Uterus (tissue), 4 donors: ENCODE results near the gene STMND1. TPM values are rescaled to one million over a fixed set of nuclear protein-coding genes. Genes with fewer than 3 reads are reported as not detected.

ENCODE experiments used
- DNase-seq, 2 donors: peaks; one replicate each; pipeline ENCODE4 v3.0.0-alpha.2; 2019 to 2020
- H3K27ac ChIP-seq, 2 donors: fragments of 200-600 bp; sonication (generic); 1 replicate in 1 of 2; 2 replicates in 1 of 2; pipeline ENCODE4 v1.5.1; 2016 to 2018
- H3K27me3 ChIP-seq, 2 donors: fragments of 200-600 bp; sonication (generic); one replicate each; pipeline ENCODE4 v1.5.1; 2018 to 2019; ENCODE audit warnings: control low read depth in 1 of 2
- H3K36me3 ChIP-seq, 2 donors: fragments of 200-600 bp; sonication (generic); one replicate each; pipeline ENCODE4 v1.5.1; 2019; ENCODE audit warnings: control low read depth in 1 of 2
- H3K4me1 ChIP-seq, 2 donors: fragments of 200-600 bp; sonication (generic); one replicate each; pipeline ENCODE4 v1.5.1; 2018 to 2019; ENCODE audit warnings: control low read depth in 1 of 2
- H3K4me3 ChIP-seq, 2 donors: fragments of 200-600 bp; sonication (generic); 1 replicate in 1 of 2; 2 replicates in 1 of 2; pipeline ENCODE4 v1.5.1; 2018 to 2019; ENCODE audit warnings: mild to moderate bottlenecking in 1 of 2
- H3K9me3 ChIP-seq, 2 donors: fragments of 200-600 bp; sonication (generic); one replicate each; pipeline ENCODE4 v1.5.1; 2019; ENCODE audit warnings: control low read depth in 1 of 2
- POLR2A ChIP-seq, 2 donors: fragments of 450-650 bp; IDR thresholded peaks; one replicate each; pipeline ENCODE4 v1.6.1; 2016; ENCODE audit warnings: antibody characterized with exemption in 2 of 2, mild to moderate bottlenecking in 1 of 2, moderate library complexity in 1 of 2
- intact Hi-C: fragments of 100-400 bp; cut with DNase I; formaldehyde crosslinking; loops from one replicate; pipeline ENCODE4 v1.15.1; 2023; ENCODE audit warnings: low total_unique reads
- total RNA-seq, 4 donors: library from RNA; depleted of rRNA in 3 of 4; stranded (reverse); fragments of >200 nt in 3 of 4; gene quantifications; one replicate each; pipeline versions ENCODE4 v1.1.0 to v1.2.4, GENCODE V29; 2014 to 2023
- TF ChIP-seq, protein P1 (sequence below), 4 experiments: fragments of 200-600 bp in 2 of 4; fragments of 450-650 bp in 2 of 4; sonication (generic) in 2 of 4; IDR thresholded peaks; one replicate each; pipeline ENCODE4 v1.5.1; 2016 to 2019; ENCODE audit warnings: antibody characterized with exemption in 4 of 4, mild to moderate bottlenecking in 2 of 4, moderate library complexity in 1 of 4
- donor health status: DM: yes; HTN: yes; CAD: no.

The STMND1 gene
- total RNA-seq, 4 donors from 2014 or later: 1.4 TPM; not detected in 3

DNA sequence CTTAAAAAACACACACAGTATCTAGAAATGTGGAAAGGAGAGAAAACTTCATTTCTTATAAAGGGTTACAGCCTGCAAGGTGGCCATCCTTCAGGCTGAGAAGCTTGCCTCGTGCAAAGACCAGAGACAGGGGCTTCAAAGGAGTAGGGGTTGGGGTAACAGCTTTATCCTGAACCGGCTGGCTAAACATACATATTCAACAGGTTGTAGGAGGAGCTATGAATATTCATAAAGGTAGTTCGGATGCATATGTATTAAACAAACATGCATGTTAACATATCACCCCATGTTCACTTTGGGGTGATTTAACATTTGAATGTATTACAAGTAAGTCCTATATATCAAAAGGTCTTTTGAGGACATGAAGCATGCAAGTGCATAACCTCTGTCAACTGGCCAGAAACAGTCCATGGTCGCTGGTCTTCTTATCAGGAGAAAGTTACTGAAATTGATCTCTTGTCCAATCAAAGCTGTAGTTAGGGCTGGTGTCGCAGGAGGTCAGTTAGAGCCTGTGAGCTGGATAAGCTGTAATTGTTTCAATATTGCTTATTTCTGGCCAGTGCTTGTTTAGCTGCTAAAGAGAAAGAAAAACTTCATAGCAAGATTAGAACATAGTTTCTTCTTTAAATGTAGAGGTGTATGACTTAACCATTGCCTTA lies 2.3 kb upstream of the STMND1 start:
- no peak overlapping the region for H3K27ac ChIP-seq
- no peak overlapping the region for H3K4me3 ChIP-seq
- no peaks in the 10 kb centered on the region for H3K36me3 ChIP-seq
- intact Hi-C loops: no loop called here
- H3K4me1 ChIP-seq: no peaks in the 10 kb centered on the region
- TF ChIP-seq POLR2A (IDR thresholded peaks at IDR 0.05): no peak
- TF ChIP-seq, protein P1, sequence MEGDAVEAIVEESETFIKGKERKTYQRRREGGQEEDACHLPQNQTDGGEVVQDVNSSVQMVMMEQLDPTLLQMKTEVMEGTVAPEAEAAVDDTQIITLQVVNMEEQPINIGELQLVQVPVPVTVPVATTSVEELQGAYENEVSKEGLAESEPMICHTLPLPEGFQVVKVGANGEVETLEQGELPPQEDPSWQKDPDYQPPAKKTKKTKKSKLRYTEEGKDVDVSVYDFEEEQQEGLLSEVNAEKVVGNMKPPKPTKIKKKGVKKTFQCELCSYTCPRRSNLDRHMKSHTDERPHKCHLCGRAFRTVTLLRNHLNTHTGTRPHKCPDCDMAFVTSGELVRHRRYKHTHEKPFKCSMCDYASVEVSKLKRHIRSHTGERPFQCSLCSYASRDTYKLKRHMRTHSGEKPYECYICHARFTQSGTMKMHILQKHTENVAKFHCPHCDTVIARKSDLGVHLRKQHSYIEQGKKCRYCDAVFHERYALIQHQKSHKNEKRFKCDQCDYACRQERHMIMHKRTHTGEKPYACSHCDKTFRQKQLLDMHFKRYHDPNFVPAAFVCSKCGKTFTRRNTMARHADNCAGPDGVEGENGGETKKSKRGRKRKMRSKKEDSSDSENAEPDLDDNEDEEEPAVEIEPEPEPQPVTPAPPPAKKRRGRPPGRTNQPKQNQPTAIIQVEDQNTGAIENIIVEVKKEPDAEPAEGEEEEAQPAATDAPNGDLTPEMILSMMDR (IDR thresholded peaks at IDR 0.05): no peak
- no peaks in the 10 kb centered on the region for H3K9me3 ChIP-seq
- H3K27me3 ChIP-seq: no peaks in the 10 kb centered on the region
- no peak for DNase-seq

DNA sequence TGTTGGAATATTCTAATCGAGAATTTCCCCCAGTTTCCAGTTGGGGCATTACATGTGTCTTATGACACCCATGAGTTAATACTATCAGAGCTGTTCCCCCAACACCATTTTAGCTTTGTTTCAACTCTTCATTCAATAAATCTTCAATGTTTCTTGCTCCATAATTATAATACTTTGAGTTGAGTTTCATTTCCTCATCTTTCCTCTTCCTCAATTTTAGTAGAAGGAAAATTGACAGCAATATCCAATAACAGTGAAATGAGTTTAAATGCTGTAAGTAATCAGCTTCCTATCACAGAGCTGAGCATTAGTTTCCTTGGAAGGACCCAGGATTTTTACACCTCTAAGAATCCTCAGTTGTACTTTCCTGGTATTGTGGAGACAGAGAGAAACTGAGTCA lies 1.0 kb upstream of the STMND1 start:
- H3K27me3 ChIP-seq: no peaks in the 10 kb centered on the region
- no peak overlapping the region for H3K27ac ChIP-seq
- H3K4me1 ChIP-seq: no peaks in the 10 kb centered on the region
- H3K36me3 ChIP-seq: no peaks in the 10 kb centered on the region
- intact Hi-C loops: no loop called here
- DNase-seq: no peak
- H3K9me3 ChIP-seq: no peaks in the 10 kb centered on the region
- no peak overlapping the region for H3K4me3 ChIP-seq
- TF ChIP-seq POLR2A (IDR thresholded peaks at IDR 0.05): no peak
- TF ChIP-seq, protein P1 (IDR thresholded peaks at IDR 0.05): no peak

DNA sequence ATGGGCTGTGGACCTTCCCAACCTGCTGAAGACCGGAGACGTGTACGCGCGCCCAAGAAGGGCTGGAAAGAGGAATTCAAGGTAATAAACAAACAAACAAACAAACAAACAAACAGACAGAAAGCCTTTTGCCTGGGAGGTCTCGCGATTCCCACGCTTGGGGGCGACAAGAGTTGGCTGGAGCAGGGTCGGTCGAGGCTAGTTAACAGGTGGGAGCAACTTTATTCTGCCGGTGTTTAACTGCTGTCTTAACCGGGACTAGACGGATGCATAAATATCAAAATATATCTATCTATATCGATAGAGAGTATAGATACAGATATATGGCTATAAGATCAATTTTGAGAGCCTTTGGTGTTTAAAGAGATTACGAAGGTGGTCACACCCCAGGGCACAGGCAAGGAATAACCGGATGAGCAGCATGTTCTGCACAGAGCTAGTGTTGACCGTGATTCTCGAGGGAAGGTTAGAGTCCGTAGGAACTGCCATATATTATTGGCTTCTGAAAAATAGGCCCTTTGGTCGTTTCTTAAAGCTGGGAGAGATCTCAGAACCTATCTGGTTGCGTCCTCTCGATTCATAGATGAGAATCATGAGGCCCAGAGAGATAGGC lies 514 bp downstream of the STMND1 start:
- DNase-seq: no peak
- no peak for TF ChIP-seq POLR2A (IDR thresholded peaks at IDR 0.05)
- TF ChIP-seq, protein P1 (IDR thresholded peaks at IDR 0.05): no peak
- Histone ChIP-seq H3K36me3 (no peaks in the 10 kb centered on the region), H3K9me3 (no peaks in the 10 kb centered on the region), H3K4me1 (no peaks in the 10 kb centered on the region), H3K27ac (no peak overlapping the region), H3K4me3 (peak overlapping the region in 1 of 2 donors; percentile 35), H3K27me3 (no peaks in the 10 kb centered on the region)
- intact Hi-C loops: no loop called here

DNA sequence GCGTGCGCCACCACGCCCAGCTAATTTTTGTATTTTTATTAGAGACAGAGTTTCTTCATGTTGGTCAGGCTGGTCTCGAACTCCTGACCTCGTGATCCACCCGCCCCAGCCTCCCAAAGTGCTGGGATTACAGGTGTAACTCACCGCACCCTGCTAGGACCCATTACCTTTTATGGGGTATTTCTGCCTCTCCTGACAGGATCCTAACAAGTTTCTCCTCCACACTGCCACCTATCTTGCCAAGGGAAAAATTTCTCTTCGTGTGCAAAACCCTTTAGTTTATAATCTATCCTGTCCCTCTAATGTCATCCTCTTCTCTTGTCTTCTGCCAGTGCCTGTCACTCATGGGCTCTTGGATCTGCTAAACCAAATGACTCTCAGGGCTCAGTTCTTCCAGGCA lies 1.9 kb downstream of the STMND1 start:
- no peak overlapping the region for H3K4me3 ChIP-seq

DNA sequence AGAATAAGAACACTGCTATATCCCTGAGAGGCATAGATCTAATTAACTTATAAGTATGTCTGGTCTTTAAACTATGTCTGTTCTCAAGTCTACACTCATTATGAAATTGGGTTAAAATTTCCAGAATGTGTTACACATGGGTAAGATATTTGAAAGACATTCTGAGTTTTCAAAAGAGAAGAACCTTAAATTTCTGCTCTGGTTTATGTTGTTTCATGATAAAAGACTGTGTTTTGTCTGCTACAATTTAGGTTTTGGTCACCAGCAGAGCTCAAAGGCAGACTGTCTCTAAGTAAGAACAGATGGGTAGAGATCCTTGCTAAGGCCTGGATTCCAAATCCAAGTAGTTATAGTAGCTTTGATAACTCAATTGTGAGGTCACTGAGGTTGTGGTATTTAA lies 6.0 kb downstream of the STMND1 start:
- DNase-seq: no peak
- intact Hi-C loops: no loop called here
- Histone ChIP-seq H3K4me1 (no peaks in the 10 kb centered on the region), H3K36me3 (no peaks in the 10 kb centered on the region), H3K9me3 (no peaks in the 10 kb centered on the region), H3K4me3 (no peak overlapping the region), H3K27me3 (no peaks in the 10 kb centered on the region), H3K27ac (no peak overlapping the region)
- TF ChIP-seq POLR2A (IDR thresholded peaks at IDR 0.05): no peak
- TF ChIP-seq, protein P1 (IDR thresholded peaks at IDR 0.05): no peak

More for the DNA sequence above, 1.9 kb downstream of the STMND1 start:
- Histone ChIP-seq H3K9me3 (no peaks in the 10 kb centered on the region), H3K36me3 (no peaks in the 10 kb centered on the region), H3K4me1 (no peaks in the 10 kb centered on the region), H3K27ac (no peak overlapping the region), H3K27me3 (no peaks in the 10 kb centered on the region)
- TF ChIP-seq POLR2A (IDR thresholded peaks at IDR 0.05): no peak
- TF ChIP-seq, protein P1 (IDR thresholded peaks at IDR 0.05): no peak
- no peak for DNase-seq
- intact Hi-C loops: no loop called here
